Vagina (tissue), 2 donors: Measurements from ENCODE around the gene RNF43. TPM values are rescaled to one million over a fixed set of nuclear protein-coding genes. Genes with fewer than 3 reads are reported as not detected.

ENCODE experiments used
- DNase-seq, 2 donors: peaks; one replicate each; pipeline ENCODE4 v3.0.0-alpha.2; 2017; ENCODE audit errors: extremely low spot score in 2 of 2
- H3K27ac ChIP-seq: fragments of 200-600 bp; sonication (generic); one replicate; pipeline ENCODE4 v1.5.1; 2019
- H3K27me3 ChIP-seq: fragments of 200-600 bp; sonication (generic); one replicate; pipeline ENCODE4 v1.5.1; 2019
- H3K36me3 ChIP-seq, 2 donors: fragments of 200-600 bp; sonication (generic); one replicate each; pipeline ENCODE4 v1.5.1; 2017 to 2019
- H3K4me1 ChIP-seq: fragments of 200-600 bp; sonication (generic); one replicate; pipeline ENCODE4 v1.5.1; 2019
- H3K4me3 ChIP-seq, 2 donors: fragments of 200-600 bp; sonication (generic); 1 replicate in 1 of 2; 2 replicates in 1 of 2; pipeline ENCODE4 v1.5.1; 2016 to 2019
- H3K9me3 ChIP-seq: fragments of 200-600 bp; sonication (generic); one replicate; pipeline ENCODE4 v1.5.1; 2019
- CTCF ChIP-seq, 3 experiments: fragments of 450-650 bp in 2 of 3; fragments of 200-600 bp in 1 of 3; sonication (generic) in 1 of 3; IDR thresholded peaks; one replicate each; pipeline ENCODE4 v1.5.1; 2017 to 2019; ENCODE audit warnings: antibody characterized with exemption in 3 of 3, mild to moderate bottlenecking in 2 of 3, moderate library complexity in 2 of 3
- POLR2A ChIP-seq, 2 donors: fragments of 450-650 bp; IDR thresholded peaks; one replicate each; pipeline ENCODE4 v1.6.1; 2017; ENCODE audit warnings: antibody characterized with exemption in 2 of 2, mild to moderate bottlenecking in 2 of 2, moderate library complexity in 2 of 2
- POLR2AphosphoS5 ChIP-seq, 2 donors: sonication (generic); formaldehyde crosslinking; IDR thresholded peaks; one replicate each; pipeline ENCODE4 v1.9.0; 2017; ENCODE audit warnings: antibody characterized with exemption in 2 of 2, mild to moderate bottlenecking in 2 of 2, low read depth in 1 of 2; ENCODE audit not compliant: insufficient read depth in 1 of 2
- intact Hi-C: fragments of 100-400 bp; cut with DNase I; formaldehyde crosslinking; loops from one replicate; pipeline ENCODE4 v1.15.1; 2023
- total RNA-seq: library from RNA; depleted of rRNA; stranded (reverse); fragments of >200 nt; gene quantifications from one replicate; pipeline ENCODE4 v1.2.3, GENCODE V29; 2016

Gene RNF43
- total RNA-seq, 1 donor from 2014 or later, result 27.7 TPM

- no peak overlapping the region for H3K27ac ChIP-seq
- H3K4me3 ChIP-seq, result no peak overlapping the region
Observed at GRCh38 chr17:58383892-58384462, 33.4 kb downstream of the RNF43 start.

GRCh38 chr17:58382872-58383242 is 34.5 kb downstream of the RNF43 start:
- intact Hi-C loops, result no loop called here
- Histone ChIP-seq H3K4me1 (peaks cover 22% of the 10 kb centered on the region), H3K4me3 (no peak overlapping the region), H3K9me3 (no peaks in the 10 kb centered on the region), H3K27me3 (no peaks in the 10 kb centered on the region), H3K27ac (no peak overlapping the region), H3K36me3 (no peaks in the 10 kb centered on the region)
- no peak for DNase-seq
- no peak for TF ChIP-seq POLR2A (IDR thresholded peaks at IDR 0.05)
- no peak for TF ChIP-seq CTCF (IDR thresholded peaks at IDR 0.05)
- TF ChIP-seq POLR2AphosphoS5 (IDR thresholded peaks at IDR 0.05; ENCODE audit: insufficient read depth in 1 of 2, low read depth in 1 of 2), result no peak

More at GRCh38 chr17:58383892-58384462, 33.4 kb downstream of the RNF43 start:
- no peaks in the 10 kb centered on the region for H3K27me3 ChIP-seq
- H3K36me3 ChIP-seq, result no peaks in the 10 kb centered on the region
- no peaks in the 10 kb centered on the region for H3K9me3 ChIP-seq
- TF ChIP-seq POLR2A (IDR thresholded peaks at IDR 0.05) (no peak), POLR2AphosphoS5 (IDR thresholded peaks at IDR 0.05; ENCODE audit: insufficient read depth in 1 of 2, low read depth in 1 of 2) (no peak), CTCF (IDR thresholded peaks at IDR 0.05) (no peak)
- DNase-seq, result no peak
- H3K4me1 ChIP-seq, result peaks cover 22% of the 10 kb centered on the region
- intact Hi-C loops, result no loop called here

- no peaks in the 10 kb centered on the region for H3K9me3 ChIP-seq
- no peak overlapping the region for H3K27ac ChIP-seq
- intact Hi-C loops, result no loop called here
- TF ChIP-seq POLR2AphosphoS5 (IDR thresholded peaks at IDR 0.05; ENCODE audit: insufficient read depth in 1 of 2, low read depth in 1 of 2), result no peak
- no peak for TF ChIP-seq POLR2A (IDR thresholded peaks at IDR 0.05)
- no peak for TF ChIP-seq CTCF (IDR thresholded peaks at IDR 0.05)
- no peak overlapping the region for H3K4me3 ChIP-seq
- H3K36me3 ChIP-seq, result no peaks in the 10 kb centered on the region
- DNase-seq, result no peak
- peaks cover 22% of the 10 kb centered on the region for H3K4me1 ChIP-seq
- H3K27me3 ChIP-seq, result no peaks in the 10 kb centered on the region
Observed at GRCh38 chr17:58382108-58382871, 35.0 kb downstream of the RNF43 start.

GRCh38 chr17:58381124-58382035 is 36.0 kb downstream of the RNF43 start:
- TF ChIP-seq CTCF (IDR thresholded peaks at IDR 0.05) (no peak), POLR2AphosphoS5 (IDR thresholded peaks at IDR 0.05; ENCODE audit: insufficient read depth in 1 of 2, low read depth in 1 of 2) (no peak), POLR2A (IDR thresholded peaks at IDR 0.05) (no peak)
- Histone ChIP-seq H3K27ac (no peak overlapping the region), H3K27me3 (no peaks in the 10 kb centered on the region), H3K4me1 (peaks cover 22% of the 10 kb centered on the region), H3K9me3 (no peaks in the 10 kb centered on the region), H3K4me3 (no peak overlapping the region), H3K36me3 (no peaks in the 10 kb centered on the region)
- DNase-seq, result no peak
- intact Hi-C loops, result no loop called here
